Osteoblast (primary cell): Measurements from ENCODE around the gene PLEKHB1. TPM values are rescaled to one million over a fixed set of nuclear protein-coding genes. Genes with fewer than 3 reads are reported as not detected.
"Not testable (repeated sequence)": the region's sequence is repeated elsewhere in the genome, so short reads cannot be mapped to it uniquely, and the experiment has no call there.

ENCODE experiments used
- DNase-seq: peaks from one replicate; pipeline ENCODE4 v3.0.0; 2011; ENCODE audit warnings: low spot score, mixed read lengths; ENCODE audit not compliant: insufficient read length; ENCODE audit errors: missing footprints
- H2AFZ ChIP-seq: 2 replicates; pipeline ENCODE4 v1.6.0; 2011; ENCODE audit warnings: mild to moderate bottlenecking, low read length
- H3K27ac ChIP-seq: 2 replicates; pipeline ENCODE4 v1.5.1; 2011; ENCODE audit warnings: mild to moderate bottlenecking, low read depth, low read length, moderate library complexity
- H3K27me3 ChIP-seq: 2 replicates; pipeline ENCODE4 v1.6.0; 2012; ENCODE audit warnings: mild to moderate bottlenecking, control low read depth, inconsistent platforms, low read length, moderate library complexity; ENCODE audit not compliant: insufficient read depth
- H3K36me3 ChIP-seq: 2 replicates; pipeline ENCODE4 v1.5.1; 2011; ENCODE audit warnings: mild to moderate bottlenecking, low read length, control low read depth, moderate library complexity; ENCODE audit not compliant: insufficient read depth
- H3K4me1 ChIP-seq: 2 replicates; pipeline ENCODE4 v1.5.1; 2011; ENCODE audit warnings: mild to moderate bottlenecking, low read length, control low read depth, moderate library complexity; ENCODE audit not compliant: insufficient read depth
- H3K4me2 ChIP-seq: 2 replicates; pipeline ENCODE4 v1.6.0; 2011; ENCODE audit warnings: mild to moderate bottlenecking, low read length; ENCODE audit not compliant: insufficient read depth
- H3K4me3 ChIP-seq: fragments of 200-600 bp; sonication (generic); 3 replicates; pipeline ENCODE4 v1.5.1; 2012; ENCODE audit warnings: mild to moderate bottlenecking, low read length, inconsistent platforms; ENCODE audit not compliant: insufficient read depth
- H3K79me2 ChIP-seq: 2 replicates; pipeline ENCODE4 v1.6.0; 2012; ENCODE audit warnings: mild to moderate bottlenecking, low read length, control low read depth, inconsistent platforms; ENCODE audit not compliant: insufficient read depth
- H3K9me3 ChIP-seq: 2 replicates; pipeline ENCODE4 v1.5.1; 2011; ENCODE audit warnings: low read depth, low read length, control low read depth
- H4K20me1 ChIP-seq: 2 replicates; pipeline ENCODE4 v1.6.0; 2012; ENCODE audit warnings: mild to moderate bottlenecking, low read length, control low read depth; ENCODE audit not compliant: insufficient read depth
- total RNA-seq: library from RNA; depleted of rRNA; stranded (reverse); fragments of >200 nt; gene quantifications from 2 replicates; pipeline ENCODE4 v1.2.3, GENCODE V29; 2012
- TF ChIP-seq, protein P1 (sequence below): IDR thresholded peaks from 2 replicates; pipeline ENCODE4 v1.5.1; 2011; ENCODE audit warnings: mild to moderate bottlenecking, low read depth, low read length, moderate library complexity; ENCODE audit errors: extremely low read depth

The PLEKHB1 gene
- total RNA-seq, 1 donor: 0.36 TPM

DNA sequence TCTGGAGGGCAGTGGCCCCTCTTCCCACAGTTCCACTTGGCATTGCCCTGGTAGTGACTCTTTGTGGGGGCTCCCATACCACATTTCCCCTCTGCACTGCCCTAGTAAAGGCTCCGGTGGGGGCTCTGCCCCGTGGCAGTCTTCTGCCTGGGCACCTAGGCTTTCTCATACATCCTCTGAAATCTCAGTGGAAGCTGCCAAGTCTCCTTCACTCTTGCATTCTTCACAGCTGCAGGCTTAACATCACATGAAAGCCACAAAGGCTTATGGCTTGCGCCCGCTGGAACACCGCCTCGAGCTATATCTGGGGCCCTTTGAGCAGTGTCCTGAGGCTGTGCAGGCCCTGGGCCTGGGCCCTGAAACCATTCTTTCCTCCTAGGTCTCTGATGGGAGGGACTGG is 25.3 kb downstream of the PLEKHB1 start:
- Histone ChIP-seq H3K79me2 (no peaks in the 10 kb centered on the region), H3K27me3 (no peaks in the 10 kb centered on the region), H3K27ac (no peak overlapping the region), H3K4me1 (no peaks in the 10 kb centered on the region), H3K4me2 (no peak overlapping the region), H3K9me3 (no peaks in the 10 kb centered on the region), H3K4me3 (no peak overlapping the region), H3K36me3 (peaks cover 6% of the 10 kb centered on the region), H4K20me1 (no peaks in the 10 kb centered on the region), H2AFZ (no peak overlapping the region)
- TF ChIP-seq, protein P1, sequence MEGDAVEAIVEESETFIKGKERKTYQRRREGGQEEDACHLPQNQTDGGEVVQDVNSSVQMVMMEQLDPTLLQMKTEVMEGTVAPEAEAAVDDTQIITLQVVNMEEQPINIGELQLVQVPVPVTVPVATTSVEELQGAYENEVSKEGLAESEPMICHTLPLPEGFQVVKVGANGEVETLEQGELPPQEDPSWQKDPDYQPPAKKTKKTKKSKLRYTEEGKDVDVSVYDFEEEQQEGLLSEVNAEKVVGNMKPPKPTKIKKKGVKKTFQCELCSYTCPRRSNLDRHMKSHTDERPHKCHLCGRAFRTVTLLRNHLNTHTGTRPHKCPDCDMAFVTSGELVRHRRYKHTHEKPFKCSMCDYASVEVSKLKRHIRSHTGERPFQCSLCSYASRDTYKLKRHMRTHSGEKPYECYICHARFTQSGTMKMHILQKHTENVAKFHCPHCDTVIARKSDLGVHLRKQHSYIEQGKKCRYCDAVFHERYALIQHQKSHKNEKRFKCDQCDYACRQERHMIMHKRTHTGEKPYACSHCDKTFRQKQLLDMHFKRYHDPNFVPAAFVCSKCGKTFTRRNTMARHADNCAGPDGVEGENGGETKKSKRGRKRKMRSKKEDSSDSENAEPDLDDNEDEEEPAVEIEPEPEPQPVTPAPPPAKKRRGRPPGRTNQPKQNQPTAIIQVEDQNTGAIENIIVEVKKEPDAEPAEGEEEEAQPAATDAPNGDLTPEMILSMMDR: no peak
- no peak for DNase-seq

- peaks cover 34% of the 10 kb centered on the region for H3K36me3 ChIP-seq
Observed at GRCh38 chr11:73676552-73676951, 30.2 kb downstream of the PLEKHB1 start.

DNA sequence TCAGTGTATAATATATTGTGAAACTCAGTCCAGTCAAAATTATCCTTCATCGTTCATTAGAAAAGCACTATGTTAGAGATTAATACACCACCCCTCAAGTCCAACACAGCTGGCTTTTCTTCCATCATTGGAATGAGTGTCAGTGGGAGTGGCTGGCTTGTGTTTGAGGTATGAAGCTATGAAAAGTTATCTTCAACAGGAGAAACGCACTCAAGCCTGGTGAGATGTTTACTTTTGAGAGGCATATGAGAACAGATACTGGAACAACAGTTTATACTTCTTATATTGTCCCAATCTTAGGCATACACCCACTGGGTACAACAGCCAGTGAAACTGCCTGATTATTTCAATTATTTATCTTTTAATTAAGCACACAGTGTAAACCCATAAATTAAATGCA is 34.3 kb downstream of the PLEKHB1 start:
- Histone ChIP-seq H4K20me1 (no peaks in the 10 kb centered on the region), H3K4me3 (no peak overlapping the region), H3K27ac (no peak overlapping the region), H3K27me3 (no peaks in the 10 kb centered on the region), H3K79me2 (no peaks in the 10 kb centered on the region), H3K36me3 (peaks cover 38% of the 10 kb centered on the region), H2AFZ (no peak overlapping the region), H3K4me1 (no peaks in the 10 kb centered on the region), H3K4me2 (no peak overlapping the region), H3K9me3 (no peaks in the 10 kb centered on the region)
- TF ChIP-seq, protein P1: no peak
- no peak for DNase-seq

More at GRCh38 chr11:73676552-73676951, 30.2 kb downstream of the PLEKHB1 start:
- H3K4me1 ChIP-seq, DNase-seq, H3K27me3 ChIP-seq, H4K20me1 ChIP-seq, H3K79me2 ChIP-seq, H3K9me3 ChIP-seq, H3K27ac ChIP-seq, H3K4me2 ChIP-seq, H3K4me3 ChIP-seq, H2AFZ ChIP-seq: not testable (repeated sequence)

DNA sequence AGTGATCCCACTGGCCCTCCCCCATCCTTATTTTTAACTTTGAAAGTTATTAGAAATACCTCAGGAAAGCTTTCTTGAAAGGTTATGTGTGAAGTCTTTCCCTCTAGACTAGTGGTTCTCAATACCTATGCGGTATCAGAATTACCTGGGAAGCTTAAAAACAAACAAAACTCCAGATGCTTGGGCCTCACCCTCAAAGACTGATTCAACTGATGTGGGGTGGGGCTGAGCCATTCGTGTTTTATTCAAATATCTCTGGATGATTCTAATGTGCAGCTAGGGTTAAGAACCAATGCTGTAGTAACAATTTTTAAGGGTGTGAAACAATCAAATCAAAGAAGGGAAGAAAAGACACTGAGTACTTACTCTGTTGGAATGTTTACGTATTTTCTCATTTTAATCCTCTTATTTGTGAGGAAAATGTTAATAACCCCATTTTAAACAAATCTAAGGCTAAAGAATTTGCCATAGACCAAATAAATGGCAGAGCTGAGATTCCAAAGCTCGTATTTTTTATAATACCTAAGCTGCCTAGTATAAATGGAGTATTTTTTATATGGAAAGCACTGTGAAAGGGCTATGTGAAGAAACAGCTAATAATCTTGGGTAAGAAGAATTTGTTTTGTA is 47.6 kb downstream of the PLEKHB1 start:
- no peaks in the 10 kb centered on the region for H3K27me3 ChIP-seq

More for the DNA sequence above, 47.6 kb downstream of the PLEKHB1 start:
- Histone ChIP-seq H3K4me3 (no peak overlapping the region), H3K36me3 (peaks cover 13% of the 10 kb centered on the region), H4K20me1 (no peaks in the 10 kb centered on the region), H3K4me1 (no peaks in the 10 kb centered on the region), H3K79me2 (no peaks in the 10 kb centered on the region), H3K27ac (no peak overlapping the region), H3K9me3 (no peaks in the 10 kb centered on the region), H3K4me2 (no peak overlapping the region), H2AFZ (no peak overlapping the region)
- DNase-seq: no peak
- TF ChIP-seq, protein P1: no peak
